Measurements from ENCODE around the gene MTRF1. TPM values are rescaled to one million over a fixed set of nuclear protein-coding genes. Genes with fewer than 3 reads are reported as not detected.

Gene MTRF1
- total and polyA plus RNA-seq, 9 of the 15 experiments (the other 6 are each of a cell fraction or from before 2014, with no cell fraction given): 12.5 to 33.7 (median 20.1) TPM

GRCh38 chr13:41193919-41194824, 69.2 kb downstream of the MTRF1 start, which contains the start of gene KBTBD7 (continued):
- TF ChIP-seq FOXA3 (CRISPR knock-in tag; conservative IDR thresholded peaks at IDR 0.05 in 1 of 2, IDR thresholded peaks at IDR 0.05 in 1 of 2): no peak
- no peak for TF ChIP-seq ZNF174 (CRISPR knock-in tag; IDR thresholded peaks at IDR 0.05)
- TF ChIP-seq, protein P1, sequence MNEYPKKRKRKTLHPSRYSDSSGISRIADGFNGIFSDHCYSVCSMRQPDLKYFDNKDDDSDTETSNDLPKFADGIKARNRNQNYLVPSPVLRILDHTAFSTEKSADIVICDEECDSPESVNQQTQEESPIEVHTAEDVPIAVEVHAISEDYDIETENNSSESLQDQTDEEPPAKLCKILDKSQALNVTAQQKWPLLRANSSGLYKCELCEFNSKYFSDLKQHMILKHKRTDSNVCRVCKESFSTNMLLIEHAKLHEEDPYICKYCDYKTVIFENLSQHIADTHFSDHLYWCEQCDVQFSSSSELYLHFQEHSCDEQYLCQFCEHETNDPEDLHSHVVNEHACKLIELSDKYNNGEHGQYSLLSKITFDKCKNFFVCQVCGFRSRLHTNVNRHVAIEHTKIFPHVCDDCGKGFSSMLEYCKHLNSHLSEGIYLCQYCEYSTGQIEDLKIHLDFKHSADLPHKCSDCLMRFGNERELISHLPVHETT (CRISPR knock-in tag; conservative IDR thresholded peaks at IDR 0.05 in 1 of 2, IDR thresholded peaks at IDR 0.05 in 1 of 2): peak in 1 of 2 experiments; percentile 70; a peak in 2 of 4 replicates
- peak; percentile 76 for TF ChIP-seq POLR2A (conservative IDR thresholded peaks at IDR 0.05)
- TF ChIP-seq RBM22 (IDR thresholded peaks at IDR 0.05; ENCODE audit: low read depth, low read length, poor library complexity, severe bottlenecking): no peak
- peak; percentile 42 for TF ChIP-seq RBBP5 (IDR thresholded peaks at IDR 0.05; ENCODE audit: borderline replicate concordance, insufficient read depth, low read length, poor library complexity, severe bottlenecking)
- TF ChIP-seq, protein P2, sequence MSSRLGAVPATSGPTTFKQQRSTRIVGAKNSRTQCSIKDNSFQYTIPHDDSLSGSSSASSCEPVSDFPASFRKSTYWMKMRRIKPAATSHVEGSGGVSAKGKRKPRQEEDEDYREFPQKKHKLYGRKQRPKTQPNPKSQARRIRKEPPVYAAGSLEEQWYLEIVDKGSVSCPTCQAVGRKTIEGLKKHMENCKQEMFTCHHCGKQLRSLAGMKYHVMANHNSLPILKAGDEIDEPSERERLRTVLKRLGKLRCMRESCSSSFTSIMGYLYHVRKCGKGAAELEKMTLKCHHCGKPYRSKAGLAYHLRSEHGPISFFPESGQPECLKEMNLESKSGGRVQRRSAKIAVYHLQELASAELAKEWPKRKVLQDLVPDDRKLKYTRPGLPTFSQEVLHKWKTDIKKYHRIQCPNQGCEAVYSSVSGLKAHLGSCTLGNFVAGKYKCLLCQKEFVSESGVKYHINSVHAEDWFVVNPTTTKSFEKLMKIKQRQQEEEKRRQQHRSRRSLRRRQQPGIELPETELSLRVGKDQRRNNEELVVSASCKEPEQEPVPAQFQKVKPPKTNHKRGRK (tag; IDR thresholded peaks at IDR 0.05): no peak
- no peak for TF ChIP-seq ZNF239 (CRISPR knock-in tag; IDR thresholded peaks at IDR 0.05)
- TF ChIP-seq ZEB2 (IDR thresholded peaks at IDR 0.05): no peak
- TF ChIP-seq SMC3 (conservative IDR thresholded peaks at IDR 0.05; ENCODE audit: insufficient read depth, low read depth, low read length): no peak
- no peak for TF ChIP-seq KAT8 (IDR thresholded peaks at IDR 0.05; ENCODE audit: low read depth)
- TF ChIP-seq NR0B1 (IDR thresholded peaks at IDR 0.05; ENCODE audit: partially characterized antibody): no peak
- no peak for TF ChIP-seq ZNF263 (CRISPR knock-in tag; IDR thresholded peaks at IDR 0.05; ENCODE audit: borderline replicate concordance)
- no peak for TF ChIP-seq SMARCA4 (IDR thresholded peaks at IDR 0.05)
- TF ChIP-seq MTA3 (IDR thresholded peaks at IDR 0.05; ENCODE audit: borderline replicate concordance): peak; percentile 81; the same call in 1 of the 2 replicates
- TF ChIP-seq, protein P3, sequence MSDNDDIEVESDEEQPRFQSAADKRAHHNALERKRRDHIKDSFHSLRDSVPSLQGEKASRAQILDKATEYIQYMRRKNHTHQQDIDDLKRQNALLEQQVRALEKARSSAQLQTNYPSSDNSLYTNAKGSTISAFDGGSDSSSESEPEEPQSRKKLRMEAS (CRISPR knock-in tag; IDR thresholded peaks at IDR 0.05): 0 out of 2 replicates have a peak, but pooled peaks have one; percentile 12
- TF ChIP-seq ZNF395 (CRISPR knock-in tag; IDR thresholded peaks at IDR 0.05): peak; percentile 70; the same call in 1 of the 2 replicates
- no peak for TF ChIP-seq MYC (IDR thresholded peaks at IDR 0.05; ENCODE audit: low read depth, low read length)
- no peak for TF ChIP-seq MYC (CRISPR knock-in tag; IDR thresholded peaks at IDR 0.05; ENCODE audit: borderline replicate concordance, low read depth)
- no peak for TF ChIP-seq ZNF24 (IDR thresholded peaks at IDR 0.05)
- TF ChIP-seq WHSC1 (IDR thresholded peaks at IDR 0.05; ENCODE audit: low read length): no peak
- TF ChIP-seq CBFA2T3 (IDR thresholded peaks at IDR 0.05): no peak
